Ovary (tissue), 3 donors: Measurements from ENCODE around the gene POMP.

Experiments
- CTCF ChIP-seq, 3 donors: fragments of 450-650 bp in 2 of 3; fragments of 200-600 bp in 1 of 3; IDR thresholded peaks; one replicate each; pipeline versions ENCODE4 v1.5.1 to v1.8.0; 2016 to 2022; ENCODE audit warnings: antibody characterized with exemption in 3 of 3, mild to moderate bottlenecking in 1 of 3
- EP300 ChIP-seq: sonication (generic); formaldehyde crosslinking; IDR thresholded peaks from one replicate; pipeline ENCODE4 v1.6.1; 2017; ENCODE audit warnings: antibody characterized with exemption
- POLR2A ChIP-seq: fragments of 450-650 bp; IDR thresholded peaks from one replicate; pipeline ENCODE4 v1.6.1; 2017; ENCODE audit warnings: antibody characterized with exemption, mild to moderate bottlenecking, moderate library complexity
- donor health status: DM: no; HTN: no; CAD: no.

- TF ChIP-seq POLR2A (no peak), EP300 (no peak), CTCF (IDR thresholded peaks at IDR 0.05) (no peak)
Observed at GRCh38 chr13:28626266-28626665, 32.7 kb upstream of the POMP start.
